H1 (cell line): ENCODE results near the gene NEDD4L. TPM values are rescaled to one million over a fixed set of nuclear protein-coding genes. Genes with fewer than 3 reads are reported as not detected.
A peak's percentile ranks its signal among the peaks of the same experiment; 100 is the strongest.

Experiments used
- CTCF ChIA-PET: fragments of 300-600 bp; sonication (Branson Sonifier 250); formaldehyde crosslinking; loops from one replicate; lab custom pipeline; 2021; ENCODE audit not compliant: partially characterized antibody; lab: Charles Lee
- POLR2A ChIA-PET: fragments of 300-600 bp; sonication (Branson Sonifier 250); formaldehyde crosslinking; loops from one replicate; lab custom pipeline; 2021; ENCODE audit warnings: inconsistent platforms; ENCODE audit not compliant: partially characterized antibody; lab: Charles Lee
- DNase-seq, 2 experiments: peaks; one replicate each; pipeline versions ENCODE4 v3.0.0 to v3.0.0-alpha.2; 2010 to 2022; ENCODE audit warnings: low spot score in 2 of 2, low read depth in 1 of 2, mixed read lengths in 1 of 2
- FAIRE-seq: peaks from 2 replicates; lab custom pipeline; 2011; peaks lifted over from hg19 to GRCh38; lab: Jason Lieb, UNC
- H2AFZ ChIP-seq: 2 replicates; pipeline ENCODE4 v1.8.1; 2012; ENCODE audit warnings: low read length, inconsistent platforms
- H2AK5ac ChIP-seq: 2 replicates; pipeline ENCODE4 v1.6.1; 2013; ENCODE audit warnings: low read depth, low read length
- H2BK120ac ChIP-seq: replicated peaks from 2 replicates; pipeline ENCODE3; 2013; ENCODE audit warnings: low read depth, low read length, inconsistent platforms
- H2BK12ac ChIP-seq: 2 replicates; pipeline ENCODE4 v1.6.1; 2013; ENCODE audit warnings: low read depth, low read length
- H2BK15ac ChIP-seq: 2 replicates; pipeline ENCODE4 v1.6.1; 2013; ENCODE audit warnings: low read length
- H2BK20ac ChIP-seq: 2 replicates; pipeline ENCODE4 v1.6.1; 2013; ENCODE audit warnings: low read length
- H2BK5ac ChIP-seq: 2 replicates; pipeline ENCODE4 v1.6.1; 2013; ENCODE audit warnings: low read depth, low read length
- H3K14ac ChIP-seq: 2 replicates; pipeline ENCODE4 v1.6.1; 2013; ENCODE audit warnings: inconsistent platforms; ENCODE audit not compliant: insufficient read length
- H3K18ac ChIP-seq: 2 replicates; pipeline ENCODE4 v1.6.1; 2013; ENCODE audit warnings: low read length; ENCODE audit errors: extremely low read depth
- H3K23ac ChIP-seq: 2 replicates; pipeline ENCODE4 v1.6.1; 2013; ENCODE audit warnings: inconsistent platforms; ENCODE audit not compliant: insufficient read length
- H3K23me2 ChIP-seq: 2 replicates; pipeline ENCODE4 v1.6.1; 2013; ENCODE audit warnings: low read depth, low read length
- H3K27ac ChIP-seq: 2 replicates; pipeline ENCODE4 v1.6.1; 2011; ENCODE audit warnings: low read depth, low read length, inconsistent platforms
- H3K27me3 ChIP-seq, 4 experiments: replicated peaks in 1 of 4; 1 replicate in 1 of 4; 2 replicates in 3 of 4; pipeline versions ENCODE4 v1.6.1 to v1.8.1; 2011 to 2013; ENCODE audit warnings: low read length in 3 of 4, mild to moderate bottlenecking in 3 of 4, inconsistent platforms in 2 of 4, mixed read lengths in 2 of 4, moderate library complexity in 1 of 4; ENCODE audit not compliant: control insufficient read depth in 3 of 4, insufficient read depth in 3 of 4; ENCODE audit errors: extremely low read depth in 1 of 4
- H3K36me3 ChIP-seq, 4 experiments: 2 replicates each; pipeline versions ENCODE4 v1.6.1 to v1.8.1; 2011 to 2013; ENCODE audit warnings: mild to moderate bottlenecking in 4 of 4, low read length in 3 of 4, moderate library complexity in 2 of 4, control low read depth in 1 of 4, inconsistent platforms in 1 of 4; ENCODE audit not compliant: insufficient read depth in 4 of 4, control insufficient read depth in 2 of 4
- H3K4ac ChIP-seq: replicated peaks from 2 replicates; pipeline ENCODE3; 2013; ENCODE audit warnings: low read length, low read depth, mixed read lengths, inconsistent platforms; ENCODE audit not compliant: insufficient read length
- H3K4me1 ChIP-seq, 4 experiments: replicated peaks in 1 of 4; 1 replicate in 1 of 4; 2 replicates in 3 of 4; pipeline versions ENCODE4 v1.6.1 to v1.8.1; 2011 to 2013; ENCODE audit warnings: low read length in 3 of 4, inconsistent platforms in 2 of 4, mixed read lengths in 1 of 4; ENCODE audit not compliant: insufficient read depth in 4 of 4, control insufficient read depth in 3 of 4
- H3K4me2 ChIP-seq, 2 experiments: 2 replicates each; pipeline versions ENCODE4 v1.6.1 to v1.8.1; 2011 to 2013; ENCODE audit warnings: low read depth in 2 of 2, low read length in 2 of 2, control low read depth in 1 of 2, inconsistent platforms in 1 of 2, mild to moderate bottlenecking in 1 of 2; ENCODE audit not compliant: insufficient read depth in 1 of 2
- H3K4me3 ChIP-seq, 4 experiments: fragments of 200-600, 300-600 bp in 1 of 4; sonication (generic), shearing (Covaris generic), sonication (Bioruptor Twin) in 1 of 4; 2 replicates each; pipeline versions ENCODE4 v1.5.1 to v1.8.1; 2011 to 2016; ENCODE audit warnings: low read length in 4 of 4, low read depth in 3 of 4, control low read depth in 2 of 4, inconsistent platforms in 2 of 4, mild to moderate bottlenecking in 2 of 4, mixed read lengths in 1 of 4, moderate library complexity in 1 of 4; ENCODE audit not compliant: insufficient read depth in 2 of 4; ENCODE audit errors: extremely low read depth in 1 of 4
- H3K56ac ChIP-seq: replicated peaks from 2 replicates; pipeline ENCODE3; 2013; ENCODE audit warnings: low read depth, mild to moderate bottlenecking, mixed read lengths, low read length, inconsistent platforms; ENCODE audit not compliant: insufficient read length
- H3K79me1 ChIP-seq: 2 replicates; pipeline ENCODE4 v1.6.1; 2013; ENCODE audit warnings: low read depth, low read length, control low read depth
- H3K79me2 ChIP-seq, 2 experiments: 2 replicates each; pipeline versions ENCODE4 v1.6.1 to v1.8.1; 2012 to 2013; ENCODE audit warnings: low read length in 2 of 2, mild to moderate bottlenecking in 2 of 2, inconsistent platforms in 1 of 2; ENCODE audit not compliant: insufficient read depth in 2 of 2, control insufficient read depth in 1 of 2
- H3K9ac ChIP-seq, 4 experiments: replicated peaks in 1 of 4; 1 replicate in 1 of 4; 2 replicates in 3 of 4; pipeline versions ENCODE4 v1.6.1 to v1.8.1; 2011 to 2013; ENCODE audit warnings: low read depth in 3 of 4, low read length in 3 of 4, control low read depth in 2 of 4, mild to moderate bottlenecking in 2 of 4, moderate library complexity in 2 of 4, inconsistent platforms in 1 of 4; ENCODE audit errors: extremely low read depth in 1 of 4
- H3K9me3 ChIP-seq, 2 experiments: 2 replicates each; pipeline versions ENCODE4 v1.6.1 to v1.8.1; 2012 to 2013; ENCODE audit warnings: mild to moderate bottlenecking in 2 of 2, moderate library complexity in 2 of 2, control low read depth in 1 of 2, inconsistent platforms in 1 of 2, low read depth in 1 of 2, low read length in 1 of 2, mixed read lengths in 1 of 2; ENCODE audit not compliant: insufficient read depth in 2 of 2
- H4K20me1 ChIP-seq, 2 experiments: replicated peaks in 1 of 2; 2 replicates each; pipeline versions ENCODE3 to v1.8.1; 2011 to 2013; ENCODE audit warnings: inconsistent platforms in 2 of 2, low read length in 2 of 2, mild to moderate bottlenecking in 1 of 2; ENCODE audit not compliant: insufficient read depth in 2 of 2, control insufficient read depth in 1 of 2
- H4K5ac ChIP-seq: 2 replicates; pipeline ENCODE4 v1.6.1; 2013; ENCODE audit warnings: low read length, low read depth, mixed read lengths, inconsistent platforms; ENCODE audit not compliant: insufficient read length
- H4K8ac ChIP-seq: 2 replicates; pipeline ENCODE4 v1.8.0; 2013; ENCODE audit warnings: mild to moderate bottlenecking, moderate library complexity, low read length, inconsistent platforms; ENCODE audit not compliant: insufficient read depth; ENCODE audit errors: extremely low read depth
- H4K91ac ChIP-seq: replicated peaks from 2 replicates; pipeline ENCODE3; 2013; ENCODE audit warnings: low read length, mixed read lengths, inconsistent platforms; ENCODE audit not compliant: insufficient read length
- GABPA ChIP-seq: IDR thresholded peaks from 2 replicates; pipeline ENCODE4 v1.6.1; 2011; ENCODE audit warnings: mild to moderate bottlenecking, low read length, moderate library complexity, borderline replicate concordance; ENCODE audit not compliant: insufficient read depth
- MAFK ChIP-seq: IDR thresholded peaks from 2 replicates; pipeline ENCODE4 v1.6.1; 2012; ENCODE audit warnings: low read depth, mild to moderate bottlenecking, improper control_type of control experiment, low read length
- WGBS, 2 experiments: shearing (Covaris generic) in 1 of 2; methylation state at CpG; one replicate each; pipeline versions ENCODE4 v1.1.6 to v1.1.7; 2013 to 2015; ENCODE audit warnings: low lambda C conversion rate in 2 of 2, mixed read lengths in 2 of 2, inconsistent platforms in 1 of 2, low coverage in 1 of 2, missing lambda C conversion rate in 1 of 2; ENCODE audit not compliant: insufficient replicate concordance in 2 of 2, insufficient coverage in 1 of 2, insufficient read length in 1 of 2; ENCODE audit errors: extremely low coverage in 1 of 2, missing lambda C conversion rate in 1 of 2; 5-methylcytosine and 5-hydroxymethylcytosine counted together
- polyA plus RNA-seq, 7 experiments: library from polyadenylated mRNA; depleted of rRNA in 3 of 7; stranded (reverse) in 5 of 7; unstranded in 2 of 7; fragments of >200 nt in 5 of 7; fragments of 200-250 nt in 2 of 7; gene quantifications; 1 replicate in 5 of 7; 2 replicates in 1 of 7; 4 replicates in 1 of 7; pipeline versions ENCODE4 v1.2.1 to v1.2.3, GENCODE V29; 2011 to 2013; ENCODE audit warnings: missing spikeins in 2 of 7, mixed read lengths in 2 of 7
- total RNA-seq: library from RNA; stranded (reverse); fragmentation: NEBNext Ultra II Directional; extraction: Animal tissue kit (Norgen Biotek cat#: 25700); gene quantifications from 2 replicates; pipeline ENCODE4 v1.2.1, GENCODE V29; 2021

The NEDD4L gene
- total and polyA plus RNA-seq, 2 of the 8 experiments (the other 6 are each of a cell fraction or from before 2014, with no cell fraction given) = 37.3 to 69.8 TPM

DNA sequence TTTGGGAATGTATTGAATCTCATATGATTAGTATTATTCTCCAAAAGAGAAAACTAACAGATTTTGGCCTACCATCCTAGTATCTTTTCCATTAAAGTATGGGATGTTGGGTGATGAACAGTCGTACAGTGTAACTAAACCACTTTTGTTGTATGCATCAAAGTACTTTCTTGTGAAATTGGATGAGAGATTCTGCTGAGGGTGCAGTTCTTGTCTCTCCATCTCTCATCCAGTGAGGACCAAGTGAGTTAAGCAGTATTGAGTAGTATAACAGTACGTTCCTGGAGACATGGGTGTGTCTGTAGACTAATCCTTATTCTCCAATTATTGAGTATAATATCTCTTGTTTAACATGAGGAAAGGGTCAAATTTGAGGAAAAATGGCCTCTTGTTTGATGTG is 209.3 kb downstream of the NEDD4L start:
- H2BK20ac ChIP-seq = no peak overlapping the region
- no peak overlapping the region for H4K5ac ChIP-seq
- no peak overlapping the region for H3K23ac ChIP-seq
- 97% methylated on average over 2 of the region's 2 CpGs; no CpG with 5 or more reads in 1 of the 2 experiments for WGBS, 2 experiments
- H2BK120ac ChIP-seq = no peak overlapping the region
- H3K4ac ChIP-seq = no peak overlapping the region
- no peaks in the 10 kb centered on the region for H3K9me3 ChIP-seq
- peaks cover 6 to 29% (median 20%) of the 10 kb centered on the region in 4 experiments for H3K4me1 ChIP-seq
- H3K79me2 ChIP-seq = peaks cover 0 to 21% of the 10 kb centered on the region in 2 experiments; a peak in 2 of 4 replicates
- H2BK12ac ChIP-seq = no peak overlapping the region
- H3K27me3 ChIP-seq = no peaks in the 10 kb centered on the region
- peaks cover 0 to 1% of the 10 kb centered on the region in 2 experiments for H4K20me1 ChIP-seq
- no peak overlapping the region for H3K18ac ChIP-seq
- no peak for DNase-seq
- H3K4me2 ChIP-seq = no peak overlapping the region; a peak in 1 of 4 replicates
- H4K8ac ChIP-seq = no peak overlapping the region
- H2AK5ac ChIP-seq = no peak overlapping the region
- no peak overlapping the region for H2BK5ac ChIP-seq
- POLR2A ChIA-PET = no interaction called here
- H3K9ac ChIP-seq = no peak overlapping the region
- no peaks in the 10 kb centered on the region for H3K23me2 ChIP-seq
- no peak for TF ChIP-seq GABPA
- peak; percentile 37; the same call in 1 of the 2 replicates for TF ChIP-seq MAFK
- no peak overlapping the region for H3K4me3 ChIP-seq
- H4K91ac ChIP-seq = no peak overlapping the region
- no peak overlapping the region for H2AFZ ChIP-seq
- peaks cover 0 to 11% (median 4%) of the 10 kb centered on the region in 4 experiments; a peak in 2 of 8 replicates for H3K36me3 ChIP-seq
- H2BK15ac ChIP-seq = no peak overlapping the region
- H3K56ac ChIP-seq = no peak overlapping the region
- FAIRE-seq = no peak
- no peak overlapping the region for H3K14ac ChIP-seq
- peaks cover 3% of the 10 kb centered on the region; the same call in 1 of the 2 replicates for H3K79me1 ChIP-seq
- H3K27ac ChIP-seq = no peak overlapping the region
- CTCF ChIA-PET = interaction anchor here (0.6 to 2.5 kb wide), 2 partner anchors 25 to 59 kb away, joined by 3 to 14 read pairs; no protein-coding TSS in a partner anchor
